Measurements from ENCODE around the gene CSTA.

Gene CSTA

GRCh38 chr3:122324871-122325323 is at the start of gene CSTA:
Gene CSTA (plus strand): TSS chr3:122325248. CDS start chr3:122325293, 45 bp downstream.
- DNase-seq (ENCODE audit: low read depth, low spot score) = no peak

GRCh38 chr3:122281891-122282290 is 43.2 kb upstream of the CSTA start:
- no peak for DNase-seq (ENCODE audit: low read depth, low spot score)

- DNase-seq (ENCODE audit: low read depth, low spot score) = no peak
These were observed 41.1 kb upstream of the CSTA start for GRCh38 chr3:122283796-122284445.

- DNase-seq (ENCODE audit: low read depth, low spot score) = no peak
These were observed 40.6 kb upstream of the CSTA start for GRCh38 chr3:122284486-122284885.

GRCh38 chr3:122294359-122294758 is 30.7 kb upstream of the CSTA start:
- no peak for DNase-seq (ENCODE audit: low read depth, low spot score)

- DNase-seq (ENCODE audit: low read depth, low spot score) = no peak
These were observed 29.6 kb upstream of the CSTA start for GRCh38 chr3:122295266-122296062.

- no peak for DNase-seq (ENCODE audit: low read depth, low spot score)
These were observed 26.8 kb upstream of the CSTA start for GRCh38 chr3:122298239-122298638.

GRCh38 chr3:122299215-122299614 is 25.8 kb upstream of the CSTA start:
- no peak for DNase-seq (ENCODE audit: low read depth, low spot score)

- no peak for DNase-seq (ENCODE audit: low read depth, low spot score)
These were observed 25.1 kb upstream of the CSTA start for GRCh38 chr3:122299872-122300460.

- DNase-seq (ENCODE audit: low read depth, low spot score) = no peak
These were observed 24.0 kb upstream of the CSTA start for GRCh38 chr3:122301063-122301462.

GRCh38 chr3:122305818-122306621 is 19.0 kb upstream of the CSTA start:
- DNase-seq (ENCODE audit: low read depth, low spot score) = no peak

- no peak for DNase-seq (ENCODE audit: low read depth, low spot score)
These were observed 18.5 kb upstream of the CSTA start for GRCh38 chr3:122306622-122306953.

- DNase-seq (ENCODE audit: low read depth, low spot score) = no peak
These were observed 17.9 kb upstream of the CSTA start for GRCh38 chr3:122307094-122307687.

GRCh38 chr3:122307976-122308375 is 17.1 kb upstream of the CSTA start:
- no peak for DNase-seq (ENCODE audit: low read depth, low spot score)

- no peak for DNase-seq (ENCODE audit: low read depth, low spot score)
These were observed 14.7 kb upstream of the CSTA start for GRCh38 chr3:122310361-122310760.

GRCh38 chr3:122312826-122313225 is 12.2 kb upstream of the CSTA start:
- DNase-seq (ENCODE audit: low read depth, low spot score) = no peak

- no peak for DNase-seq (ENCODE audit: low read depth, low spot score)
These were observed 11.8 kb upstream of the CSTA start for GRCh38 chr3:122313281-122313680.

- DNase-seq (ENCODE audit: low read depth, low spot score) = no peak
These were observed 10.7 kb upstream of the CSTA start for GRCh38 chr3:122314228-122314876.

- DNase-seq (ENCODE audit: low read depth, low spot score) = no peak
These were observed 9.4 kb upstream of the CSTA start for GRCh38 chr3:122315619-122316018.

GRCh38 chr3:122316368-122316767 is 8.7 kb upstream of the CSTA start:
- DNase-seq (ENCODE audit: low read depth, low spot score) = no peak

GRCh38 chr3:122318620-122319019 is 6.4 kb upstream of the CSTA start:
- DNase-seq (ENCODE audit: low read depth, low spot score) = no peak
